Measurements from ENCODE around the gene GSAP.

The GSAP gene

GRCh38 chr7:77271766-77272165, 144.4 kb downstream of the GSAP start:
- no peak for DNase-seq

GRCh38 chr7:77270094-77270480, 146.1 kb downstream of the GSAP start:
- no peak for DNase-seq

GRCh38 chr7:77269360-77270093, 146.6 kb downstream of the GSAP start:
- no peak for DNase-seq

GRCh38 chr7:77266291-77266794, 149.8 kb downstream of the GSAP start:
- no peak for DNase-seq

GRCh38 chr7:77265666-77266065, 150.5 kb downstream of the GSAP start:
- no peak for DNase-seq

GRCh38 chr7:77262316-77262715, 153.8 kb downstream of the GSAP start:
- no peak for DNase-seq
